ENCODE results near the gene NISCH.

Gene NISCH

DNA sequence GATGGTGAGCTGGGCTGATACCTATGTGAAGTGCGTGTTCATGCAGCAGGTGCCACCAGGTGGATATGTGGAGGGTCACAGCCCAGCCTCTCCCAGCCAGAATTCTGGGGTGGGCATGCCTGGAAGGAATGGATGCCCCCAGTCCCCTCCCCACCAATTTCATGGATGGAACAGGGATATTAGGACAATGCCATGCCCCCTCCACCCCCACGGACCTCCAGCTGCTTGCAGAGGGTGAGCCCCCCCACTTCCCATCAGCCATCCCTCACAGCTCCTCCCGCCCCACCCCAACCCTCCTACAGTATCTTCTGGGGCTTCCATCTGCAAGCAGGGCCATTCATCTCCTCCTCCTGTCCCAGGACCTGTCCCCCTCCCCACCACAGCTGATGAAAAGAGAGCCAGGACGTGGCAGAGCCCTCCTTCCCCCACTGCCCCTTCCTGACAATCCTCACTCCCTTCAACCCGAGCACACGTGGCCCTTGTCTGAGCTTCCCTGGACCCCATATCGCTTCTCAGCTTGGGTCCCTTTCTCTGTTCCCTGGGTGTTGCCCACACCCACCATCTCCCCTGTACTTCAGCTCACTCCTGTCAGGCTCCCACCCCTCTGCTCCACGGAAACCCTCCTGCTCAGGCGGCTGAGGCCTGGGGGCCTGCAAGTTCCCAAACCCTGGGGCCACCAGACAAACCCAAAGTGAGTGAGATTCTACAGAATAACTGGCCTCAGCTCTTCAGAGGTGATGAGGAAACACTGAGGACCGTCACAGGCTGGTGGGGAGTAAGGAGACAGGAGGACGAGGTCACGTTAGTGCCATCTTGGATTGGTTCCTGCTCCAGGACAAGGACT is 7.7 kb upstream of the NISCH start:
- no peak for DNase-seq

DNA sequence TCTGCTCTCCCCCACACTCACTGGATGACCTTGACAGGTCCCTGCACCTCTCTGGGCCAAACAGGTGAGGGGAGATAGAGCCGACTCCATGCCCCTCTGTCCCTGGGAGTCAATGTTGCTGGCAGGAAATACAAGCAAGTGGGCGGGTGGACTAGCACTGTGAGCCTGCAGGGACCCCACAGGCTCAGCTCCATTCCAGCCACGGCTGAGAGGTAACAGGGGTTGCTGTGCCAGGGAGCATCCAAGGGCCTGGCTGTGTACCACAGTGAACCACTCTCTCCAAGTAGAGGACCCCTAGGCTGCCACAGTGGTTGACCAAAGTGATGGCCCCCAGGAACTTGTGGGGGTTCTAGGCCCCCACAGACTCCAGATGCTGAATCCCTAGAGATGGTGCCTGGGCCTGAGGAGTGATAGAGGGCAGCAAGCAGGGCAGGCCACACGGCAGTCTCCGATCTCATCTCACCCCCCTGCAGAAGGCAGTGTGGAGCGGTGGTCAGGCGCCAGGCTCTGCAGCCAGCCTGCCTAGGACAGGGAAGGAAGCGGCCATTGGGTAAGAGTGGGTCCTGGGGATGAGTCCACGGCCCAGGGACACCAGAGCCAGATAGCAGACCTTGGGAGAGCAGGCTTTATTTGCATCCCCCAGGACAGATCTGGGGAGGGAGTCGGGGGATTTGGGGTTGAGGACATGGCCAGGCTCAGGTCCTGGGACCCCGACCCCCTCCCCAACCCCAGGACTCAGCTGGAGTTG is 4.7 kb upstream of the NISCH start:
- DNase-seq: no peak

- DNase-seq: no peak
Observed at GRCh38 chr3:52451237-52452083, 3.9 kb upstream of the NISCH start.

- no peak for DNase-seq
Observed at GRCh38 chr3:52452126-52452525, 3.3 kb upstream of the NISCH start.

- DNase-seq: no peak
Observed at GRCh38 chr3:52452570-52453221, 2.7 kb upstream of the NISCH start.

GRCh38 chr3:52453496-52454249 is 1.7 kb upstream of the NISCH start, which contains the start of gene TNNC1:
TNNC1 (minus strand) TSS chr3:52454041; CDS start chr3:52454015, 26 bp downstream.
- no peak for DNase-seq

GRCh38 chr3:52454250-52454937 is 1.0 kb upstream of the NISCH start:
- DNase-seq: no peak

GRCh38 chr3:52454938-52455282 is 494 bp upstream of the NISCH start:
- DNase-seq: no peak

GRCh38 chr3:52456169-52456799 is 880 bp downstream of the NISCH start:
- DNase-seq: no peak

GRCh38 chr3:52456800-52457183 is 1.4 kb downstream of the NISCH start:
- no peak for DNase-seq

DNA sequence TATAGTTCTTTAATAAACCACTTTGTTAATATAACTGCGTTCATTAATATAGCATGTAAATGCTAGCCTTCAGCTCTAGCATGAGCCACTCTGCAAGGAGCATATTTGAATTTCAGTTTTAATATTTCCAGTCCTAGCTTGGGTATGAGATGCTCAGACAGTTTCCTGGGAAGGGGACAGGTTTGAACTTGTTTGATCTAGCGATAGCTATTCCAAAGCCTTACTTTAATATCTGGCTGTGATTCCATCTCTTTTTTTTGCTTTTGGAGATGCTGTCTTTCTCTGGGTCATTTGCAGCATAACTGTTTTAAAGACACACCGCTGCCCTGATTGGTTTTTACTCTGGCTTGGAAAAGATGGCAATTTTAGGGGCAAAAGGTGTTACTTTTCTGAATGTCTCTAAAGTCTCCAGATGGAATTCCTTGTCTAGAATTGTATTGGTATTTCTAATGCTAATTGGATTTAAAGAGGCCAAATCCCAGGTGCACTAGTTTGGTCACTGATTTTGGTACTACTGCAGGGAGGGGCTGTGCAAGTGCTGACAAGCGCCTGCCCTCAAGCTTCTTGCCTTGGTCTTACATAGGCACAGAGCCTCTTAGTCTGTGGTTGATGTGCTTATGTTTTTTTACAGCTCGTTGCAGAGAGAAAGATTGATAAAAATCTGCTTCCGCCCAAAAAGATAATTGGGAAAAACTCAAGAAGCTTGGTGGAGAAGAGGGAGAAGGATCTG is 2.8 kb downstream of the NISCH start:
- no peak for DNase-seq

GRCh38 chr3:52458770-52459545 is 3.6 kb downstream of the NISCH start:
- DNase-seq: no peak

DNA sequence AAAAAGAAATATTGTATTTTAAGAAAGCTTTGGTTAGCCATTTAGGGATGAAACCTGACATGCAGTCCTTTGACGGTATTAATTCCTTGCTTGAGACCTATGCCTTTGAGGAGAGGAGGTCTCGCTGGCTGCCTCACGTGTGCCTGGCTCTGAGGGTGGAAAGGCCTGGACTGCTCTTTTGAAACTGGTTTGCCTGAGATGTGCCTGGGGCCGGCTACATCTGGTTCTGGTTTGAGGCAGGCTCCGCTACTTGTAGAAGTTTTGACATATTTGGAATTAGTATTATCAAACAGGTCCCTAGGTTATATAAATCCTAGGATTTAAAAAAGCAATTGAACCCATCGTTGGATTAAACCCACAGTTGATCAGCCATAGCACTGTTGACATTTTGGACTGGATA is 6.5 kb downstream of the NISCH start:
- DNase-seq: no peak

GRCh38 chr3:52463416-52463815 is 8.0 kb downstream of the NISCH start:
- DNase-seq: no peak

- no peak for DNase-seq
Observed at GRCh38 chr3:52468336-52468735, 12.9 kb downstream of the NISCH start.

DNA sequence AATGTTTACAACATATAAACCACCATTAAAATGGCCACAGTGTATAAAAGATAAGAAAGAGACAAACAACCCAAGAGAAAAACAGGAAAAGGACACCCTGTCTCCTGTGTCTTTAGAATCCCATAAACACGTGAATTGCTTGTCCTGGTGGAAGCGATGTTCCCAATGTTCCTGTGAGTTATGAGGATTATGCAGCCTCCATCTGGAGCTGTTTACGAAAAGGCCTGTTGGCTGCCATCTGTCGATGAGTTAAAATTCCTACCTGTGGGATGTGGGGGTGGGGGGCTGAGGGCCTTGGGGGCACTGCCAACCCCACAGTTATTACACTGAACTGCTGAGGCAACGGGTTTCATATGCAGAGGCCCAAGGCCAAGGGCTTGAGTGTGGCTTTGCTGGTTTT is 13.6 kb downstream of the NISCH start:
- no peak for DNase-seq

DNA sequence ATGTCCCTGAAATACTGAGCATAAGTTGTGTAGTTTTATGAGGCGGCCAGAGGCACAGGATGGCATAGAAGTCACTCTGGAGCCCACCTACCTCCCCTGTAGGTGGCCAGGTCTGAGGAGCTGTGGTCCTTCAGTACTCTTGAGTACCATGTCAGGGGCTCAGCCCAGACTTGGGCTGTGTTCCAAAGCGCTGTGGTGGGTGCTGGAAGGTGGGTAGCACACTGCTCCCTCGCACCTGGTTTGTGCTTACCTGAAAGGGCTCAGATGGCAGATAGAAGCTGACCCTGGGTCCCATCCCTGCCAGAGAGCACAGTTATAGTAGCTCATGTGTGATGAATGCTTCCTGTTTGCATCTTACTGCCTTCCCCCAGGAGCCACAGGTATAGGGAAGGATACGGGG is 15.5 kb downstream of the NISCH start:
- DNase-seq: no peak

GRCh38 chr3:52471371-52472238 is 16.2 kb downstream of the NISCH start:
- DNase-seq: no peak

Measured in NCI-H510A (cell line).